CD4-positive, alpha-beta T cell treated with Interleukin-6 at 100 ng/mL for 8 hours (primary cell): Measurements from ENCODE around the gene ENAH.

Experiments used
- DNase-seq: peaks from one replicate; pipeline ENCODE4 v3.0.0-alpha.2; 2020; ENCODE audit warnings: mixed read lengths, low spot score

The ENAH gene

GRCh38 chr1:225603538-225604354 is 49.2 kb downstream of the ENAH start:
- no peak for DNase-seq

GRCh38 chr1:225602590-225603206 is 50.2 kb downstream of the ENAH start:
- DNase-seq, result no peak

- no peak for DNase-seq
Observed at GRCh38 chr1:225601902-225602589, 50.9 kb downstream of the ENAH start.

- DNase-seq, result no peak
Observed at GRCh38 chr1:225598847-225599246, 54.1 kb downstream of the ENAH start.

GRCh38 chr1:225597926-225598575 is 54.9 kb downstream of the ENAH start:
- DNase-seq, result no peak

GRCh38 chr1:225596736-225597135 is 56.2 kb downstream of the ENAH start:
- DNase-seq, result no peak

- no peak for DNase-seq
Observed at GRCh38 chr1:225595974-225596551, 56.9 kb downstream of the ENAH start.

- no peak for DNase-seq
Observed at GRCh38 chr1:225595452-225595851, 57.5 kb downstream of the ENAH start.

- no peak for DNase-seq
Observed at GRCh38 chr1:225593414-225593813, 59.5 kb downstream of the ENAH start.

- DNase-seq, result no peak
Observed at GRCh38 chr1:225592362-225593025, 60.4 kb downstream of the ENAH start.

GRCh38 chr1:225587310-225587709 is 65.6 kb downstream of the ENAH start:
- no peak for DNase-seq

- DNase-seq, result no peak
Observed at GRCh38 chr1:225581186-225581585, 71.7 kb downstream of the ENAH start.

- DNase-seq, result no peak
Observed at GRCh38 chr1:225580238-225581099, 72.5 kb downstream of the ENAH start.

GRCh38 chr1:225578251-225578977 is 74.5 kb downstream of the ENAH start:
- DNase-seq, result no peak

GRCh38 chr1:225577241-225577640 is 75.7 kb downstream of the ENAH start:
- no peak for DNase-seq

- no peak for DNase-seq
Observed at GRCh38 chr1:225573216-225573615, 79.7 kb downstream of the ENAH start.

GRCh38 chr1:225572422-225572821 is 80.5 kb downstream of the ENAH start:
- no peak for DNase-seq

GRCh38 chr1:225567789-225568188 is 85.1 kb downstream of the ENAH start:
- no peak for DNase-seq

- DNase-seq, result no peak
Observed at GRCh38 chr1:225565847-225566246, 87.1 kb downstream of the ENAH start.

- DNase-seq, result no peak
Observed at GRCh38 chr1:225561675-225562074, 91.2 kb downstream of the ENAH start.
